Dendritic cell treated with granulocyte-macrophage colony-stimulating factor and Interleukin-4, amounts not matched to agents 40 ng/mL and 50 ng/mL, for 4 days (primary cell): ENCODE measurements around the gene IGSF8.
A peak's percentile ranks its signal among the peaks of the same experiment; 100 is the strongest.

Source experiments
- H3K27ac Mint-ChIP-seq: one replicate; pipeline ENCODE4 v1.8.0; 2022; ENCODE audit warnings: mild to moderate bottlenecking, mixed read lengths
- H3K27me3 Mint-ChIP-seq: one replicate; pipeline ENCODE4 v1.8.0; 2022; ENCODE audit warnings: mild to moderate bottlenecking, mixed read lengths
- H3K36me3 Mint-ChIP-seq: one replicate; pipeline ENCODE4 v1.8.0; 2022; ENCODE audit warnings: low read depth, mixed read lengths
- H3K4me1 Mint-ChIP-seq: one replicate; pipeline ENCODE4 v1.8.0; 2022; ENCODE audit warnings: low read depth, mixed read lengths
- H3K4me3 Mint-ChIP-seq: one replicate; pipeline ENCODE4 v1.8.0; 2022; ENCODE audit warnings: mild to moderate bottlenecking, moderate library complexity, mixed read lengths
- H3K9me3 Mint-ChIP-seq: one replicate; pipeline ENCODE4 v1.8.0; 2022; ENCODE audit warnings: mixed read lengths
- intact Hi-C: fragments of 100-400 bp; cut with micrococcal nuclease; formaldehyde crosslinking; loops from one replicate; pipeline ENCODE4 v1.15.0; 2022

IGSF8 gene

GRCh38 chr1:160097911-160098851 is at the start of gene IGSF8:
Gene IGSF8 (minus strand): TSS chr1:160098619. CDS start chr1:160098472, 147 bp downstream.
- peaks cover 61% of the 10 kb centered on the region for H3K4me1 Mint-ChIP-seq
- intact Hi-C loops: no loop called here
- no peaks in the 10 kb centered on the region for H3K27me3 Mint-ChIP-seq
- peaks cover 27% of the 10 kb centered on the region for H3K36me3 Mint-ChIP-seq
- no peaks in the 10 kb centered on the region for H3K9me3 Mint-ChIP-seq
- H3K27ac Mint-ChIP-seq: peak within 1 kb of the TSS; percentile 80
- H3K4me3 Mint-ChIP-seq: peak within 1 kb of the TSS; percentile 81

- H3K4me1 Mint-ChIP-seq: peaks cover 36% of the 10 kb centered on the region
- no peak overlapping the region for H3K4me3 Mint-ChIP-seq
- no peaks in the 10 kb centered on the region for H3K27me3 Mint-ChIP-seq
- intact Hi-C loops: no loop called here
- H3K27ac Mint-ChIP-seq: no peak overlapping the region
- no peaks in the 10 kb centered on the region for H3K36me3 Mint-ChIP-seq
- H3K9me3 Mint-ChIP-seq: no peaks in the 10 kb centered on the region
Observed at GRCh38 chr1:160148121-160148520, 49.7 kb upstream of the IGSF8 start.

GRCh38 chr1:160146107-160146506 is 47.7 kb upstream of the IGSF8 start:
- intact Hi-C loops: no loop called here
- H3K4me1 Mint-ChIP-seq: peaks cover 43% of the 10 kb centered on the region
- H3K4me3 Mint-ChIP-seq: no peak overlapping the region
- H3K36me3 Mint-ChIP-seq: no peaks in the 10 kb centered on the region
- H3K27ac Mint-ChIP-seq: no peak overlapping the region
- no peaks in the 10 kb centered on the region for H3K9me3 Mint-ChIP-seq
- H3K27me3 Mint-ChIP-seq: no peaks in the 10 kb centered on the region

- Mint-ChIP-seq H3K9me3 (no peaks in the 10 kb centered on the region), H3K27ac (no peak overlapping the region), H3K4me3 (no peak overlapping the region), H3K36me3 (no peaks in the 10 kb centered on the region), H3K4me1 (peaks cover 45% of the 10 kb centered on the region), H3K27me3 (peaks cover 1% of the 10 kb centered on the region)
- intact Hi-C loops: no loop called here
Observed at GRCh38 chr1:160144921-160145320, 46.5 kb upstream of the IGSF8 start.

GRCh38 chr1:160143695-160144094 is 45.3 kb upstream of the IGSF8 start:
- no peaks in the 10 kb centered on the region for H3K36me3 Mint-ChIP-seq
- H3K9me3 Mint-ChIP-seq: no peaks in the 10 kb centered on the region
- no peak overlapping the region for H3K27ac Mint-ChIP-seq
- H3K4me3 Mint-ChIP-seq: no peak overlapping the region
- H3K27me3 Mint-ChIP-seq: peaks cover 5% of the 10 kb centered on the region
- intact Hi-C loops: no loop called here
- H3K4me1 Mint-ChIP-seq: peaks cover 36% of the 10 kb centered on the region

- intact Hi-C loops: no loop called here
- Mint-ChIP-seq H3K36me3 (no peaks in the 10 kb centered on the region), H3K27me3 (peaks cover 14% of the 10 kb centered on the region), H3K27ac (no peak overlapping the region), H3K4me3 (no peak overlapping the region), H3K4me1 (peaks cover 40% of the 10 kb centered on the region), H3K9me3 (no peaks in the 10 kb centered on the region)
Observed at GRCh38 chr1:160139840-160140239, 41.4 kb upstream of the IGSF8 start.

- intact Hi-C loops: no loop called here
- no peak overlapping the region for H3K4me3 Mint-ChIP-seq
- H3K27me3 Mint-ChIP-seq: peaks cover 19% of the 10 kb centered on the region
- H3K4me1 Mint-ChIP-seq: peaks cover 32% of the 10 kb centered on the region
- H3K9me3 Mint-ChIP-seq: no peaks in the 10 kb centered on the region
- no peak overlapping the region for H3K27ac Mint-ChIP-seq
- no peaks in the 10 kb centered on the region for H3K36me3 Mint-ChIP-seq
Observed at GRCh38 chr1:160137216-160137862, 38.9 kb upstream of the IGSF8 start.

- Mint-ChIP-seq H3K27me3 (peaks cover 23% of the 10 kb centered on the region), H3K36me3 (no peaks in the 10 kb centered on the region), H3K9me3 (no peaks in the 10 kb centered on the region), H3K4me1 (peaks cover 28% of the 10 kb centered on the region), H3K27ac (no peak overlapping the region), H3K4me3 (no peak overlapping the region)
- intact Hi-C loops: no loop called here
Observed at GRCh38 chr1:160136926-160137200, 38.4 kb upstream of the IGSF8 start.

GRCh38 chr1:160136121-160136925 is 37.9 kb upstream of the IGSF8 start:
- intact Hi-C loops: no loop called here
- peaks cover 26% of the 10 kb centered on the region for H3K27me3 Mint-ChIP-seq
- no peak overlapping the region for H3K27ac Mint-ChIP-seq
- no peak overlapping the region for H3K4me3 Mint-ChIP-seq
- H3K9me3 Mint-ChIP-seq: no peaks in the 10 kb centered on the region
- no peaks in the 10 kb centered on the region for H3K36me3 Mint-ChIP-seq
- peaks cover 22% of the 10 kb centered on the region for H3K4me1 Mint-ChIP-seq

- no peaks in the 10 kb centered on the region for H3K9me3 Mint-ChIP-seq
- intact Hi-C loops: no loop called here
- peak overlapping the region; percentile 3 for H3K27ac Mint-ChIP-seq
- no peaks in the 10 kb centered on the region for H3K36me3 Mint-ChIP-seq
- no peak overlapping the region for H3K4me3 Mint-ChIP-seq
- H3K27me3 Mint-ChIP-seq: peaks cover 27% of the 10 kb centered on the region
- H3K4me1 Mint-ChIP-seq: peaks cover 23% of the 10 kb centered on the region
Observed at GRCh38 chr1:160134791-160135572, 36.6 kb upstream of the IGSF8 start.

GRCh38 chr1:160133990-160134770 is 35.8 kb upstream of the IGSF8 start:
- Mint-ChIP-seq H3K9me3 (no peaks in the 10 kb centered on the region), H3K4me1 (peaks cover 23% of the 10 kb centered on the region), H3K4me3 (no peak overlapping the region), H3K27ac (peak overlapping the region; percentile 3), H3K27me3 (peaks cover 26% of the 10 kb centered on the region), H3K36me3 (no peaks in the 10 kb centered on the region)
- intact Hi-C loops: no loop called here

GRCh38 chr1:160131803-160132565 is 33.6 kb upstream of the IGSF8 start:
- no peak overlapping the region for H3K4me3 Mint-ChIP-seq
- no peaks in the 10 kb centered on the region for H3K36me3 Mint-ChIP-seq
- H3K27me3 Mint-ChIP-seq: peaks cover 28% of the 10 kb centered on the region

More at GRCh38 chr1:160131803-160132565, 33.6 kb upstream of the IGSF8 start:
- Mint-ChIP-seq H3K9me3 (no peaks in the 10 kb centered on the region), H3K4me1 (peaks cover 29% of the 10 kb centered on the region), H3K27ac (no peak overlapping the region)
- intact Hi-C loops: no loop called here
